H1 (cell line): Measurements from ENCODE around the gene RAP2B.
"Not testable (repeated sequence)": the region's sequence is repeated elsewhere in the genome, so short reads cannot be mapped to it uniquely, and the experiment has no call there.

Experiments used
- CEBPB ChIP-seq: IDR thresholded peaks from 2 replicates; pipeline ENCODE4 v1.6.1; 2012; ENCODE audit warnings: low read depth, low read length
- NANOG ChIP-seq: IDR thresholded peaks from 2 replicates; pipeline ENCODE4 v1.6.1; 2011; ENCODE audit warnings: low read length, low read depth, mild to moderate bottlenecking, inconsistent platforms; ENCODE audit not compliant: insufficient read depth, poor library complexity, severe bottlenecking
- TF ChIP-seq, protein P1 (sequence below): IDR thresholded peaks from 2 replicates; pipeline ENCODE4 v1.6.1; 2011; ENCODE audit warnings: low read depth, mild to moderate bottlenecking, low read length; ENCODE audit not compliant: insufficient read depth
- TF ChIP-seq, protein P2 (sequence below): IDR thresholded peaks from 2 replicates; pipeline ENCODE4 v1.6.1; 2012; ENCODE audit warnings: low read length, inconsistent platforms

DNA sequence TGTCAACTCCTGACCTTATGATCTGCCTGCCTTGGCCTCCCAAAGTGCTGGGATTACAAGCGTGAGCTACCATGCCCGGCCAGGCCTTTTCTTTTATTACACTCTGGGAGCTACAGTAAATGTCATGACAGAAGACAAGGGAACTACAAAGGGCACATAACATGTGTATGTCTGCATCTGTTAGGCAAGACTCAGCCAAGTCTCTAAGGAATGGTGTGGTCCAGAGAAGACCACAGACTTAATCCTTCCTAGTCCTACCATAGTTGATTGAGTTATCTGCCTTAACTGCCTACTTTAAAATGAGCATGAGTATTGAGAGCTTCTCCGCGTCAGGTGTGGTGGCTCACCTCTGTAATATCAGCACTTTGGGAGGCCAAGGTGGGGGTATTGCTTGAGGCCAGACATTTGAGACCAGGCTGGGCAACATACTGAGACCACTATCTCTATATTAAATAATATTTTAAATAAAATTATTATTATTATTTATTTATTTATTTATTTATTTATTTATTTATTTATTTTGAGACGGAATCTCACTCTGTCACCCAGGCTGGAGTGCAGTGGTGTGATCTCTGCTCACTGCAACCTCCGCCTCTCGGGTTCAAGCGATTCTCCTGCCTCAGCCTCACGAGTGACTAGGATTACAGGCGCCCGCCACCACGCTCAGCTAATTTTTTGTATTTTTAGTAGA is 31.9 kb downstream of the RAP2B start:
- not testable (repeated sequence) for TF ChIP-seq CEBPB, NANOG
- TF ChIP-seq, protein P1, sequence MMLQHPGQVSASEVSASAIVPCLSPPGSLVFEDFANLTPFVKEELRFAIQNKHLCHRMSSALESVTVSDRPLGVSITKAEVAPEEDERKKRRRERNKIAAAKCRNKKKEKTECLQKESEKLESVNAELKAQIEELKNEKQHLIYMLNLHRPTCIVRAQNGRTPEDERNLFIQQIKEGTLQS: not testable (repeated sequence)
- TF ChIP-seq, protein P2, sequence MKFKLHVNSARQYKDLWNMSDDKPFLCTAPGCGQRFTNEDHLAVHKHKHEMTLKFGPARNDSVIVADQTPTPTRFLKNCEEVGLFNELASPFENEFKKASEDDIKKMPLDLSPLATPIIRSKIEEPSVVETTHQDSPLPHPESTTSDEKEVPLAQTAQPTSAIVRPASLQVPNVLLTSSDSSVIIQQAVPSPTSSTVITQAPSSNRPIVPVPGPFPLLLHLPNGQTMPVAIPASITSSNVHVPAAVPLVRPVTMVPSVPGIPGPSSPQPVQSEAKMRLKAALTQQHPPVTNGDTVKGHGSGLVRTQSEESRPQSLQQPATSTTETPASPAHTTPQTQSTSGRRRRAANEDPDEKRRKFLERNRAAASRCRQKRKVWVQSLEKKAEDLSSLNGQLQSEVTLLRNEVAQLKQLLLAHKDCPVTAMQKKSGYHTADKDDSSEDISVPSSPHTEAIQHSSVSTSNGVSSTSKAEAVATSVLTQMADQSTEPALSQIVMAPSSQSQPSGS: not testable (repeated sequence)
